ENCODE results near the gene C9orf85. TPM values are rescaled to one million over a fixed set of nuclear protein-coding genes. Genes with fewer than 3 reads are reported as not detected.

Gene C9orf85
- total and polyA plus RNA-seq, 2 of the 8 experiments (the other 6 are each of a cell fraction or from before 2014, with no cell fraction given), result 6.3 to 14.5 TPM

- TF ChIP-seq E2F6 (IDR thresholded peaks at IDR 0.05) (no peak), ATF2 (IDR thresholded peaks at IDR 0.05; ENCODE audit: low read length) (no peak), JUN (IDR thresholded peaks at IDR 0.05; ENCODE audit: low read depth, low read length) (no peak), KDM1A (IDR thresholded peaks at IDR 0.05; ENCODE audit: borderline replicate concordance, low read length) (no peak), RAD21 (IDR thresholded peaks at IDR 0.05 in 1 of 2, conservative IDR thresholded peaks at IDR 0.05 in 1 of 2; ENCODE audit: low read depth in 2 of 2, low read length in 2 of 2) (no peak), ASH2L (IDR thresholded peaks at IDR 0.05; ENCODE audit: low read length) (no peak), CTBP2 (IDR thresholded peaks at IDR 0.05; ENCODE audit: borderline replicate concordance, insufficient read depth, insufficient read length, low read length) (no peak), HDAC6 (IDR thresholded peaks at IDR 0.05; ENCODE audit: low read depth, low read length) (no peak)
Measured at GRCh38 chr9:71878327-71879274, 32.8 kb upstream of the C9orf85 start (continued).
